Stimulated activated CD8-positive, alpha-beta memory T cell treated with anti-CD3 and anti-CD28 coated beads, Interleukin-4, amount 100 ng/mL, for 1 hour (primary cell): Measurements from ENCODE around the gene ZFYVE9.
"Not testable (repeated sequence)": the region's sequence is repeated elsewhere in the genome, so short reads cannot be mapped to it uniquely, and the experiment has no call there.

Experiments
- DNase-seq, 2 donors: peaks; one replicate each; pipeline ENCODE4 v3.0.0-alpha.2; 2020; ENCODE audit warnings: low read depth in 2 of 2, low spot score in 1 of 2

Gene ZFYVE9

GRCh38 chr1:52142220-52143183 is 613 bp downstream of the ZFYVE9 start:
- DNase-seq = no peak

GRCh38 chr1:52145137-52145536 is 3.2 kb downstream of the ZFYVE9 start:
- no peak for DNase-seq

GRCh38 chr1:52150445-52150844 is 8.6 kb downstream of the ZFYVE9 start:
- DNase-seq = not testable (repeated sequence)

GRCh38 chr1:52150946-52151345 is 9.1 kb downstream of the ZFYVE9 start:
- no peak for DNase-seq

GRCh38 chr1:52152572-52152971 is 10.7 kb downstream of the ZFYVE9 start:
- no peak for DNase-seq

GRCh38 chr1:52153010-52153409 is 11.1 kb downstream of the ZFYVE9 start:
- no peak for DNase-seq

GRCh38 chr1:52153898-52154297 is 12.0 kb downstream of the ZFYVE9 start:
- DNase-seq = no peak

- DNase-seq = no peak
Measured at GRCh38 chr1:52156460-52156859, 14.6 kb downstream of the ZFYVE9 start.

- DNase-seq = no peak
Measured at GRCh38 chr1:52157582-52157981, 15.7 kb downstream of the ZFYVE9 start.

- DNase-seq = no peak
Measured at GRCh38 chr1:52158218-52158617, 16.3 kb downstream of the ZFYVE9 start.

- DNase-seq = no peak
Measured at GRCh38 chr1:52159033-52159789, 17.3 kb downstream of the ZFYVE9 start.

GRCh38 chr1:52162947-52163346 is 21.1 kb downstream of the ZFYVE9 start:
- no peak for DNase-seq

GRCh38 chr1:52164604-52165003 is 22.7 kb downstream of the ZFYVE9 start:
- DNase-seq = no peak

- no peak for DNase-seq
Measured at GRCh38 chr1:52166996-52167753, 25.3 kb downstream of the ZFYVE9 start.

GRCh38 chr1:52168373-52169080 is 26.6 kb downstream of the ZFYVE9 start:
- DNase-seq = no peak

- not testable (repeated sequence) for DNase-seq
Measured at GRCh38 chr1:52171149-52171548, 29.3 kb downstream of the ZFYVE9 start.

- no peak for DNase-seq
Measured at GRCh38 chr1:52179073-52179472, 37.2 kb downstream of the ZFYVE9 start.

- DNase-seq = no peak
Measured at GRCh38 chr1:52180176-52180575, 38.3 kb downstream of the ZFYVE9 start.

- DNase-seq = not testable (repeated sequence)
Measured at GRCh38 chr1:52181759-52182158, 39.9 kb downstream of the ZFYVE9 start.

GRCh38 chr1:52182328-52182727 is 40.4 kb downstream of the ZFYVE9 start:
- DNase-seq = not testable (repeated sequence)
